HPDE6-E6E7 (cell line): ENCODE results near the gene MRPS23.
A peak's percentile ranks its signal among the peaks of the same experiment; 100 is the strongest.

Source experiments
- DNase-seq: peaks from one replicate; pipeline ENCODE4 v3.0.0; 2011; ENCODE audit warnings: missing footprints; ENCODE audit errors: extremely low spot score

MRPS23 gene

GRCh38 chr17:57849874-57850754 is at the start of gene MRPS23:
Gene MRPS23 (minus strand): TSS chr17:57850044. CDS start chr17:57850010, 34 bp downstream.
- peak; percentile 96 for DNase-seq

GRCh38 chr17:57899391-57899790 is 49.5 kb upstream of the MRPS23 start:
- DNase-seq, result no peak

GRCh38 chr17:57898487-57899311 is 48.9 kb upstream of the MRPS23 start:
- no peak for DNase-seq

GRCh38 chr17:57895382-57896060 is 45.7 kb upstream of the MRPS23 start:
- DNase-seq, result no peak

GRCh38 chr17:57894848-57895247 is 45.0 kb upstream of the MRPS23 start:
- no peak for DNase-seq

- peak; percentile 88 for DNase-seq
Observed at GRCh38 chr17:57892820-57893595, 43.2 kb upstream of the MRPS23 start.

GRCh38 chr17:57892146-57892819 is 42.4 kb upstream of the MRPS23 start:
- DNase-seq, result peak; percentile 79

- no peak for DNase-seq
Observed at GRCh38 chr17:57890857-57891232, 41.0 kb upstream of the MRPS23 start.

GRCh38 chr17:57889892-57890856 is 40.3 kb upstream of the MRPS23 start:
- peak; percentile 66 for DNase-seq

GRCh38 chr17:57889252-57889651 is 39.4 kb upstream of the MRPS23 start:
- DNase-seq, result no peak

GRCh38 chr17:57888311-57889216 is 38.7 kb upstream of the MRPS23 start:
- DNase-seq, result no peak

GRCh38 chr17:57887161-57887560 is 37.3 kb upstream of the MRPS23 start:
- DNase-seq, result no peak

- no peak for DNase-seq
Observed at GRCh38 chr17:57886020-57886419, 36.2 kb upstream of the MRPS23 start.

- no peak for DNase-seq
Observed at GRCh38 chr17:57885148-57885915, 35.5 kb upstream of the MRPS23 start.

GRCh38 chr17:57881783-57882351 is 32.0 kb upstream of the MRPS23 start:
- no peak for DNase-seq

- no peak for DNase-seq
Observed at GRCh38 chr17:57881143-57881542, 31.3 kb upstream of the MRPS23 start.

GRCh38 chr17:57880086-57880456 is 30.2 kb upstream of the MRPS23 start:
- DNase-seq, result no peak
